Measurements from ENCODE around the gene DVL1.
"Not testable (repeated sequence)": the region's sequence is repeated elsewhere in the genome, so short reads cannot be mapped to it uniquely, and the experiment has no call there.

Gene DVL1

GRCh38 chr1:1318777-1319645, 30.2 kb downstream of the DVL1 start:
- Histone ChIP-seq H3K36me3 (ENCODE audit: insufficient read depth, low read length) (peaks cover 43% of the 10 kb centered on the region), H3K9ac (ENCODE audit: low read depth, low read length) (no peak overlapping the region), H3K4me2 (ENCODE audit: low read length) (no peak overlapping the region), H3K4me3 (ENCODE audit: low read length) (no peak overlapping the region), H3K27me3 (ENCODE audit: control insufficient read depth, insufficient read depth, low read length) (no peaks in the 10 kb centered on the region), H3K9me3 (replicated peaks; ENCODE audit: low read length) (no peaks in the 10 kb centered on the region), H3K4me1 (ENCODE audit: control insufficient read depth, insufficient read depth, low read length) (peaks cover 43% of the 10 kb centered on the region)

- peak overlapping the region; percentile 28 for H3K4me2 ChIP-seq (ENCODE audit: low read length)
- no peak overlapping the region for H3K4me3 ChIP-seq (ENCODE audit: low read length)
- H3K4me1 ChIP-seq (ENCODE audit: control insufficient read depth, insufficient read depth, low read length), result peaks cover 38% of the 10 kb centered on the region
- no peak overlapping the region for H3K9ac ChIP-seq (ENCODE audit: low read depth, low read length)
- no peaks in the 10 kb centered on the region for H3K27me3 ChIP-seq (ENCODE audit: control insufficient read depth, insufficient read depth, low read length)
- H3K36me3 ChIP-seq (ENCODE audit: insufficient read depth, low read length), result peaks cover 51% of the 10 kb centered on the region
- no peaks in the 10 kb centered on the region for H3K9me3 ChIP-seq (replicated peaks; ENCODE audit: low read length)
Observed at GRCh38 chr1:1318131-1318652, 31.0 kb downstream of the DVL1 start.

- H3K4me3 ChIP-seq (ENCODE audit: low read length), result no peak overlapping the region
- H3K4me1 ChIP-seq (ENCODE audit: control insufficient read depth, insufficient read depth, low read length), result peaks cover 32% of the 10 kb centered on the region
- no peaks in the 10 kb centered on the region for H3K9me3 ChIP-seq (replicated peaks; ENCODE audit: low read length)
- no peak overlapping the region for H3K9ac ChIP-seq (ENCODE audit: low read depth, low read length)
- H3K4me2 ChIP-seq (ENCODE audit: low read length), result no peak overlapping the region
- H3K36me3 ChIP-seq (ENCODE audit: insufficient read depth, low read length), result peaks cover 59% of the 10 kb centered on the region
- H3K27me3 ChIP-seq (ENCODE audit: control insufficient read depth, insufficient read depth, low read length), result no peaks in the 10 kb centered on the region
Observed at GRCh38 chr1:1317420-1317819, 31.8 kb downstream of the DVL1 start.

- peaks cover 26% of the 10 kb centered on the region for H3K4me1 ChIP-seq (ENCODE audit: control insufficient read depth, insufficient read depth, low read length)
- H3K9me3 ChIP-seq (replicated peaks; ENCODE audit: low read length); H3K27me3 ChIP-seq (ENCODE audit: control insufficient read depth, insufficient read depth, low read length); H3K4me3 ChIP-seq (ENCODE audit: low read length); H3K4me2 ChIP-seq (ENCODE audit: low read length); H3K9ac ChIP-seq (ENCODE audit: low read depth, low read length): not testable (repeated sequence)
- H3K36me3 ChIP-seq (ENCODE audit: insufficient read depth, low read length), result peaks cover 69% of the 10 kb centered on the region
Observed at GRCh38 chr1:1316199-1316598, 33.0 kb downstream of the DVL1 start.

- Histone ChIP-seq H3K4me3 (ENCODE audit: low read length) (no peak overlapping the region), H3K4me1 (ENCODE audit: control insufficient read depth, insufficient read depth, low read length) (peaks cover 19% of the 10 kb centered on the region), H3K27me3 (ENCODE audit: control insufficient read depth, insufficient read depth, low read length) (no peaks in the 10 kb centered on the region), H3K4me2 (ENCODE audit: low read length) (no peak overlapping the region), H3K36me3 (ENCODE audit: insufficient read depth, low read length) (peaks cover 75% of the 10 kb centered on the region), H3K9ac (ENCODE audit: low read depth, low read length) (no peak overlapping the region), H3K9me3 (replicated peaks; ENCODE audit: low read length) (no peaks in the 10 kb centered on the region)
Observed at GRCh38 chr1:1315435-1315954, 33.7 kb downstream of the DVL1 start.

- Histone ChIP-seq H3K4me2 (ENCODE audit: low read length) (no peak overlapping the region), H3K9me3 (replicated peaks; ENCODE audit: low read length) (no peaks in the 10 kb centered on the region), H3K4me3 (ENCODE audit: low read length) (no peak overlapping the region), H3K9ac (ENCODE audit: low read depth, low read length) (no peak overlapping the region), H3K4me1 (ENCODE audit: control insufficient read depth, insufficient read depth, low read length) (peaks cover 22% of the 10 kb centered on the region), H3K27me3 (ENCODE audit: control insufficient read depth, insufficient read depth, low read length) (no peaks in the 10 kb centered on the region), H3K36me3 (ENCODE audit: insufficient read depth, low read length) (peaks cover 75% of the 10 kb centered on the region)
Observed at GRCh38 chr1:1314678-1315335, 34.4 kb downstream of the DVL1 start.

- no peak overlapping the region for H3K4me2 ChIP-seq (ENCODE audit: low read length)
- H3K9me3 ChIP-seq (replicated peaks; ENCODE audit: low read length), result no peaks in the 10 kb centered on the region
- peaks cover 71% of the 10 kb centered on the region for H3K36me3 ChIP-seq (ENCODE audit: insufficient read depth, low read length)
- H3K9ac ChIP-seq (ENCODE audit: low read depth, low read length), result no peak overlapping the region
- no peak overlapping the region for H3K4me3 ChIP-seq (ENCODE audit: low read length)
- H3K4me1 ChIP-seq (ENCODE audit: control insufficient read depth, insufficient read depth, low read length), result peaks cover 27% of the 10 kb centered on the region
- H3K27me3 ChIP-seq (ENCODE audit: control insufficient read depth, insufficient read depth, low read length), result no peaks in the 10 kb centered on the region
Observed at GRCh38 chr1:1314237-1314586, 35.0 kb downstream of the DVL1 start.

GRCh38 chr1:1313500-1314236, 35.5 kb downstream of the DVL1 start:
- Histone ChIP-seq H3K36me3 (ENCODE audit: insufficient read depth, low read length) (peaks cover 65% of the 10 kb centered on the region), H3K4me3 (ENCODE audit: low read length) (no peak overlapping the region), H3K9ac (ENCODE audit: low read depth, low read length) (no peak overlapping the region)

GRCh38 chr1:1312450-1313314, 36.5 kb downstream of the DVL1 start:
- Histone ChIP-seq H3K9ac (ENCODE audit: low read depth, low read length) (no peak overlapping the region), H3K4me3 (ENCODE audit: low read length) (no peak overlapping the region), H3K36me3 (ENCODE audit: insufficient read depth, low read length) (peaks cover 65% of the 10 kb centered on the region), H3K9me3 (replicated peaks; ENCODE audit: low read length) (no peaks in the 10 kb centered on the region), H3K4me1 (ENCODE audit: control insufficient read depth, insufficient read depth, low read length) (peaks cover 15% of the 10 kb centered on the region), H3K4me2 (ENCODE audit: low read length) (no peak overlapping the region), H3K27me3 (ENCODE audit: control insufficient read depth, insufficient read depth, low read length) (no peaks in the 10 kb centered on the region)

More at GRCh38 chr1:1313500-1314236, 35.5 kb downstream of the DVL1 start:
- Histone ChIP-seq H3K4me1 (ENCODE audit: control insufficient read depth, insufficient read depth, low read length) (peaks cover 24% of the 10 kb centered on the region), H3K9me3 (replicated peaks; ENCODE audit: low read length) (no peaks in the 10 kb centered on the region), H3K4me2 (ENCODE audit: low read length) (no peak overlapping the region), H3K27me3 (ENCODE audit: control insufficient read depth, insufficient read depth, low read length) (no peaks in the 10 kb centered on the region)

- H3K4me1 ChIP-seq (ENCODE audit: control insufficient read depth, insufficient read depth, low read length), result peaks cover 19% of the 10 kb centered on the region
- H3K4me3 ChIP-seq (ENCODE audit: low read length), result no peak overlapping the region
- peaks cover 58% of the 10 kb centered on the region for H3K36me3 ChIP-seq (ENCODE audit: insufficient read depth, low read length)
- no peak overlapping the region for H3K4me2 ChIP-seq (ENCODE audit: low read length)
- no peak overlapping the region for H3K9ac ChIP-seq (ENCODE audit: low read depth, low read length)
- no peaks in the 10 kb centered on the region for H3K27me3 ChIP-seq (ENCODE audit: control insufficient read depth, insufficient read depth, low read length)
- H3K9me3 ChIP-seq (replicated peaks; ENCODE audit: low read length), result no peaks in the 10 kb centered on the region
Observed at GRCh38 chr1:1311107-1312104, 37.8 kb downstream of the DVL1 start.
